Measurements from ENCODE around the gene CCDC18. TPM values are rescaled to one million over a fixed set of nuclear protein-coding genes. Genes with fewer than 3 reads are reported as not detected.

Gene CCDC18
- total and polyA plus RNA-seq, 12 donors = 1.4 to 15.4 (median 4.7) TPM

- Histone ChIP-seq H3K4me1 (replicated peaks in 1 of 2) (no peaks in the 10 kb centered on the region), H3K27ac (no peak overlapping the region), H3K4me3 (no peak overlapping the region), H3K27me3 (no peaks in the 10 kb centered on the region), H3K36me3 (replicated peaks in 1 of 2) (no peaks in the 10 kb centered on the region), H3K9me3 (replicated peaks in 1 of 3) (no peaks in the 10 kb centered on the region)
- intact Hi-C loops (cut with DNase I) = no loop called here
- no peak for DNase-seq
- WGBS, 4 donors = 91 to 99% (median 92%) methylated on average over 2 of the region's 2 CpGs
- TF ChIP-seq POLR2A (IDR thresholded peaks at IDR 0.05) (no peak), CTCF (IDR thresholded peaks at IDR 0.05) (no peak)
Measured at GRCh38 chr1:93223023-93223675, 42.6 kb downstream of the CCDC18 start.

GRCh38 chr1:93235261-93235660, 54.7 kb downstream of the CCDC18 start:
- no peak for TF ChIP-seq CTCF (IDR thresholded peaks at IDR 0.05)
- Histone ChIP-seq H3K9me3 (replicated peaks in 1 of 3) (no peaks in the 10 kb centered on the region), H3K27ac (no peak overlapping the region), H3K27me3 (no peaks in the 10 kb centered on the region), H3K4me3 (no peak overlapping the region), H3K4me1 (replicated peaks in 1 of 2) (no peaks in the 10 kb centered on the region), H3K36me3 (replicated peaks in 1 of 2) (no peaks in the 10 kb centered on the region)
- intact Hi-C loops (cut with DNase I) = no loop called here
- no peak for DNase-seq

GRCh38 chr1:93237021-93237420, 56.5 kb downstream of the CCDC18 start:
- no peak for DNase-seq
- H3K27ac ChIP-seq = no peak overlapping the region
- TF ChIP-seq POLR2A (IDR thresholded peaks at IDR 0.05) (no peak), CTCF (IDR thresholded peaks at IDR 0.05) (no peak)
- H3K4me3 ChIP-seq = no peak overlapping the region
- no peaks in the 10 kb centered on the region for H3K4me1 ChIP-seq (replicated peaks in 1 of 2)
- no peaks in the 10 kb centered on the region for H3K36me3 ChIP-seq (replicated peaks in 1 of 2)
- intact Hi-C loops (cut with DNase I) = no loop called here
- no peaks in the 10 kb centered on the region for H3K9me3 ChIP-seq (replicated peaks in 1 of 3)
- H3K27me3 ChIP-seq = no peaks in the 10 kb centered on the region

GRCh38 chr1:93238425-93238824, 57.9 kb downstream of the CCDC18 start:
- Histone ChIP-seq H3K9me3 (replicated peaks in 1 of 3) (peaks cover 0 to 2% (median 0%) of the 10 kb centered on the region in 3 donors), H3K27me3 (no peaks in the 10 kb centered on the region), H3K4me1 (replicated peaks in 1 of 2) (no peaks in the 10 kb centered on the region), H3K4me3 (no peak overlapping the region), H3K27ac (no peak overlapping the region), H3K36me3 (replicated peaks in 1 of 2) (no peaks in the 10 kb centered on the region)
- 90 to 100% (median 99%) methylated on average over 1 of the region's 1 CpG for WGBS, 4 donors
- TF ChIP-seq CTCF (IDR thresholded peaks at IDR 0.05) = no peak
- no peak for TF ChIP-seq POLR2A (IDR thresholded peaks at IDR 0.05)
- no peak for DNase-seq
- intact Hi-C loops (cut with DNase I) = no loop called here

Measured in adrenal gland (tissue), 12 donors.